ENCODE results near the gene MYRIP. TPM values are rescaled to one million over a fixed set of nuclear protein-coding genes. Genes with fewer than 3 reads are reported as not detected.

The MYRIP gene
- total and polyA plus RNA-seq, 7 experiments from 2014 or later, result not detected

DNA sequence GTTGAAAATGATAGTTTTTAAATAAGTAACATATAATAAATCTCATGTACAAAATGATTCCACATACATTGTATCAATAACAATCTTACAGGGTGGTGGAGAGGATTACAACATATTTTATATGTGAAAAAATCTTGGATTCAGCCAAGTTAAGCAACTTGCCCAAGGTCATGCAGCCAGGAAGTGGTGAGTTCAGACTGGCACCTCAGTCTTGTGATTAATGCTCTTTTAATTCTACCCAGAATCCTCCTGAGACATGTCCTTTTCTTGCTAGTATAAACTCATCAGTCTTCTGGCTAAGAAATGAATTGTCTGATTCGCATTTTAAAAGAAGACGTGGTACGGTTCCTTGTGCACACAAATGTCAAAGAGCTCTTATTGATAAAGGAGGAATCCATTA lies 4.5 kb upstream of the MYRIP start:
- Histone ChIP-seq H3K36me3 (ENCODE audit: control insufficient read depth in 2 of 3, insufficient read depth in 3 of 3, low read length in 3 of 3) (no peaks in the 10 kb centered on the region), H3K27me3 (ENCODE audit: control insufficient read depth in 2 of 2, insufficient read depth in 2 of 2, low read length in 2 of 2) (peaks cover under 1 to 3% of the 10 kb centered on the region in 2 donors), H3K9me3 (ENCODE audit: control insufficient read depth in 2 of 3, low read length in 3 of 3) (no peaks in the 10 kb centered on the region), H3K4me3 (ENCODE audit: low read length) (no peak overlapping the region), H3K27ac (ENCODE audit: low read depth, low read length) (no peak overlapping the region), H3K4me1 (ENCODE audit: control insufficient read depth in 2 of 2, insufficient read depth in 2 of 2, low read length in 2 of 2) (no peaks in the 10 kb centered on the region)
- Mint-ChIP-seq H3K4me3 (no peak overlapping the region), H3K27me3 (peaks cover 31 to 66% (median 62%) of the 10 kb centered on the region in 5 donors), H3K27ac (no peak overlapping the region), H3K4me1 (peaks cover 4 to 14% (median 7%) of the 10 kb centered on the region in 7 donors), H3K36me3 (peaks cover 0 to 7% (median 0%) of the 10 kb centered on the region in 5 donors), H3K9me3 (peaks cover 0 to 16% (median 8%) of the 10 kb centered on the region in 11 donors)
- ATAC-seq, result no peak
- no peak for DNase-seq
- intact Hi-C loops (cut with micrococcal nuclease), result no loop called here
- ChIA-PET POLR2A (no interaction called here), CTCF (interaction anchor here (1.0 kb wide), 1 partner anchor 9 kb away, joined by 3 read pairs; no protein-coding TSS in a partner anchor)

- ATAC-seq, result no peak
- H3K9me3 ChIP-seq (ENCODE audit: control insufficient read depth in 2 of 3, low read length in 3 of 3), result no peaks in the 10 kb centered on the region
- no peak overlapping the region for H3K4me3 ChIP-seq (ENCODE audit: low read length)
- DNase-seq, result no peak
- Mint-ChIP-seq H3K4me1 (peaks cover 8 to 21% (median 14%) of the 10 kb centered on the region in 7 donors), H3K4me3 (no peak overlapping the region), H3K9me3 (peaks cover 0 to 17% (median 8%) of the 10 kb centered on the region in 11 donors), H3K27me3 (peaks cover 38 to 70% (median 65%) of the 10 kb centered on the region in 5 donors), H3K36me3 (peaks cover 0 to 14% (median 0%) of the 10 kb centered on the region in 5 donors), H3K27ac (no peak overlapping the region)
- POLR2A ChIA-PET, result no interaction called here
- CTCF ChIA-PET, result no interaction called here
- no peaks in the 10 kb centered on the region for H3K36me3 ChIP-seq (ENCODE audit: control insufficient read depth in 2 of 3, insufficient read depth in 3 of 3, low read length in 3 of 3)
- no peaks in the 10 kb centered on the region for H3K4me1 ChIP-seq (ENCODE audit: control insufficient read depth in 2 of 2, insufficient read depth in 2 of 2, low read length in 2 of 2)
- peaks cover 3 to 8% of the 10 kb centered on the region in 2 donors for H3K27me3 ChIP-seq (ENCODE audit: control insufficient read depth in 2 of 2, insufficient read depth in 2 of 2, low read length in 2 of 2)
- intact Hi-C loops (cut with micrococcal nuclease), result no loop called here
- no peak overlapping the region for H3K27ac ChIP-seq (ENCODE audit: low read depth, low read length)
Measured at GRCh38 chr3:39805650-39806049, 3.8 kb upstream of the MYRIP start.

DNA sequence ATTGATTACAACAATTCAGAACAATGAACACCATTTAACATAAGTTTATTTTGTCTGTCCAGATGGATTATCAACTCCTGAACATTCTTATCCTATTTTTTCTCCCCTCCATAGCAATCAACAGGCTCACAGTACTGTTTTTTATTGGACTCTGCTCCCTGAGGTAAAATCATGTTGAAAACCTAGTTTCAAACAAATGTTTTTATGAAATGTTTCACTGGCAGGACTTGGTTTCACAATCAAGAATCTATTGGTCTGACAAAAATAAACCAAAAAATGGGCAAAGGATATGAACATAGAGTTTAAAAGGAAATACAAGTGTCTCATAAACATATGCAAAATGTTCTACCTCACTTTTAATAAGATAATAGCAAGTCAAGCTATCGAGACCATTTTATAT lies 2.6 kb upstream of the MYRIP start:
- POLR2A ChIA-PET, result no interaction called here
- peaks cover 0 to 10% of the 10 kb centered on the region in 2 donors for H3K27me3 ChIP-seq (ENCODE audit: control insufficient read depth in 2 of 2, insufficient read depth in 2 of 2, low read length in 2 of 2)
- DNase-seq, result no peak
- H3K27ac ChIP-seq (ENCODE audit: low read depth, low read length), result no peak overlapping the region
- CTCF ChIA-PET, result no interaction called here
- H3K9me3 ChIP-seq (ENCODE audit: control insufficient read depth in 2 of 3, low read length in 3 of 3), result no peaks in the 10 kb centered on the region
- Mint-ChIP-seq H3K4me1 (peaks cover 8 to 26% (median 17%) of the 10 kb centered on the region in 7 donors), H3K36me3 (peaks cover 0 to 23% (median 0%) of the 10 kb centered on the region in 5 donors), H3K4me3 (no peak overlapping the region), H3K9me3 (peaks cover 2 to 19% (median 8%) of the 10 kb centered on the region in 11 donors), H3K27me3 (peaks cover 50 to 81% (median 70%) of the 10 kb centered on the region in 5 donors), H3K27ac (no peak overlapping the region)
- H3K36me3 ChIP-seq (ENCODE audit: control insufficient read depth in 2 of 3, insufficient read depth in 3 of 3, low read length in 3 of 3), result no peaks in the 10 kb centered on the region
- no peak overlapping the region for H3K4me3 ChIP-seq (ENCODE audit: low read length)
- intact Hi-C loops (cut with micrococcal nuclease), result no loop called here
- H3K4me1 ChIP-seq (ENCODE audit: control insufficient read depth in 2 of 2, insufficient read depth in 2 of 2, low read length in 2 of 2), result no peaks in the 10 kb centered on the region
- ATAC-seq, result no peak

GRCh38 chr3:39808467-39809180 lies 785 bp upstream of the MYRIP start:
- no peak overlapping the region for H3K27ac Mint-ChIP-seq
- DNase-seq, result no peak
- CTCF ChIA-PET, result no interaction called here

GRCh38 chr3:39809995-39810595 lies 686 bp downstream of the MYRIP start:
- CTCF ChIA-PET, result no interaction called here
- Mint-ChIP-seq H3K4me3 (peak overlapping the region; percentile 39 to 82 (median 60)), H3K4me1 (peaks cover 8 to 26% (median 17%) of the 10 kb centered on the region in 7 donors), H3K27ac (no peak overlapping the region), H3K9me3 (peaks cover 0 to 13% (median 0%) of the 10 kb centered on the region in 11 donors), H3K27me3 (peaks cover 66 to 81% (median 71%) of the 10 kb centered on the region in 5 donors), H3K36me3 (peaks cover 0 to 17% (median 0%) of the 10 kb centered on the region in 5 donors)
- intact Hi-C loops (cut with micrococcal nuclease), result no loop called here
- DNase-seq (no peak), ATAC-seq (no peak)
- Histone ChIP-seq H3K4me3 (ENCODE audit: low read length) (no peak overlapping the region), H3K36me3 (ENCODE audit: control insufficient read depth in 2 of 3, insufficient read depth in 3 of 3, low read length in 3 of 3) (no peaks in the 10 kb centered on the region), H3K9me3 (ENCODE audit: control insufficient read depth in 2 of 3, low read length in 3 of 3) (no peaks in the 10 kb centered on the region), H3K4me1 (ENCODE audit: control insufficient read depth in 2 of 2, insufficient read depth in 2 of 2, low read length in 2 of 2) (no peaks in the 10 kb centered on the region), H3K27me3 (ENCODE audit: control insufficient read depth in 2 of 2, insufficient read depth in 2 of 2, low read length in 2 of 2) (peaks cover 0 to 14% of the 10 kb centered on the region in 2 donors), H3K27ac (ENCODE audit: low read depth, low read length) (no peak overlapping the region)
- POLR2A ChIA-PET, result no interaction called here

More at GRCh38 chr3:39808467-39809180, 785 bp upstream of the MYRIP start:
- peaks cover 0 to 23% (median 0%) of the 10 kb centered on the region in 5 donors for H3K36me3 Mint-ChIP-seq
- H3K4me3 Mint-ChIP-seq, result peak overlapping the region in 9 of 10 donors; percentile 38 to 78 (median 63)
- peaks cover 8 to 26% (median 17%) of the 10 kb centered on the region in 7 donors for H3K4me1 Mint-ChIP-seq
- H3K9me3 ChIP-seq (ENCODE audit: control insufficient read depth in 2 of 3, low read length in 3 of 3), result no peaks in the 10 kb centered on the region
- peaks cover 66 to 82% (median 78%) of the 10 kb centered on the region in 5 donors for H3K27me3 Mint-ChIP-seq
- no peak for ATAC-seq
- H3K27me3 ChIP-seq (ENCODE audit: control insufficient read depth in 2 of 2, insufficient read depth in 2 of 2, low read length in 2 of 2), result peaks cover 0 to 13% of the 10 kb centered on the region in 2 donors
- H3K27ac ChIP-seq (ENCODE audit: low read depth, low read length), result no peak overlapping the region
- H3K9me3 Mint-ChIP-seq, result peaks cover 2 to 19% (median 5%) of the 10 kb centered on the region in 11 donors
- H3K4me3 ChIP-seq (ENCODE audit: low read length), result no peak overlapping the region
- POLR2A ChIA-PET, result no interaction called here
- H3K4me1 ChIP-seq (ENCODE audit: control insufficient read depth in 2 of 2, insufficient read depth in 2 of 2, low read length in 2 of 2), result no peaks in the 10 kb centered on the region
- intact Hi-C loops (cut with micrococcal nuclease), result no loop called here
- H3K36me3 ChIP-seq (ENCODE audit: control insufficient read depth in 2 of 3, insufficient read depth in 3 of 3, low read length in 3 of 3), result no peaks in the 10 kb centered on the region

- Mint-ChIP-seq H3K4me3 (peak overlapping the region; percentile 13 to 82 (median 58)), H3K27ac (no peak overlapping the region), H3K36me3 (peaks cover 0 to 17% (median 0%) of the 10 kb centered on the region in 5 donors), H3K4me1 (peaks cover 8 to 26% (median 17%) of the 10 kb centered on the region in 7 donors), H3K27me3 (peaks cover 65 to 83% (median 77%) of the 10 kb centered on the region in 5 donors), H3K9me3 (peaks cover 0 to 13% (median 0%) of the 10 kb centered on the region in 11 donors)
- Histone ChIP-seq H3K4me1 (ENCODE audit: control insufficient read depth in 2 of 2, insufficient read depth in 2 of 2, low read length in 2 of 2) (no peaks in the 10 kb centered on the region), H3K27me3 (ENCODE audit: control insufficient read depth in 2 of 2, insufficient read depth in 2 of 2, low read length in 2 of 2) (peaks cover 0 to 16% of the 10 kb centered on the region in 2 donors), H3K27ac (ENCODE audit: low read depth, low read length) (no peak overlapping the region), H3K36me3 (ENCODE audit: control insufficient read depth in 2 of 3, insufficient read depth in 3 of 3, low read length in 3 of 3) (no peaks in the 10 kb centered on the region), H3K4me3 (ENCODE audit: low read length) (no peak overlapping the region), H3K9me3 (ENCODE audit: control insufficient read depth in 2 of 3, low read length in 3 of 3) (no peaks in the 10 kb centered on the region)
- POLR2A ChIA-PET, result no interaction called here
- intact Hi-C loops (cut with micrococcal nuclease), result no loop called here
- CTCF ChIA-PET, result no interaction called here
- ATAC-seq (no peak), DNase-seq (no peak)
Measured at GRCh38 chr3:39810647-39811161, 1.3 kb downstream of the MYRIP start.
